OCI-LY3 (cell line): ENCODE results near the gene LRCH1.
A peak's percentile ranks its signal among the peaks of the same experiment; 100 is the strongest.
"Not testable (repeated sequence)": the region's sequence is repeated elsewhere in the genome, so short reads cannot be mapped to it uniquely, and the experiment has no call there.

Source experiments
- H2AFZ ChIP-seq: fragments of 200-600, 300-600 bp; shearing (Covaris generic); 2 replicates; pipeline ENCODE4 v1.6.0; 2014; ENCODE audit warnings: antibody characterized with exemption, low read depth, low read length
- H3K27ac ChIP-seq: fragments of 200-600, 300-600 bp; sonication (generic); 2 replicates; pipeline ENCODE4 v1.5.1; 2014; ENCODE audit warnings: mild to moderate bottlenecking, low read length, moderate library complexity, mixed read lengths
- H3K27me3 ChIP-seq: fragments of 200-600, 300-600 bp; sonication (generic); 2 replicates; pipeline ENCODE4 v1.6.1; 2014; ENCODE audit warnings: low read depth, low read length, mixed read lengths
- H3K36me3 ChIP-seq: fragments of 200-600, 300-600 bp; sonication (generic); replicated peaks from 2 replicates; pipeline ENCODE3; 2014; ENCODE audit warnings: low read depth, low read length, mixed read lengths
- H3K4me1 ChIP-seq: fragments of 300-600, 200-600 bp; sonication (generic); 2 replicates; pipeline ENCODE4 v1.6.1; 2014; ENCODE audit warnings: low read length, mixed read lengths
- H3K4me2 ChIP-seq: fragments of 200-600, 300-600 bp; sonication (generic); 2 replicates; pipeline ENCODE4 v1.6.1; 2014; ENCODE audit warnings: low read length, mixed read lengths
- H3K4me3 ChIP-seq: fragments of 300-600, 200-600 bp; sonication (generic); 2 replicates; pipeline ENCODE4 v1.5.1; 2014; ENCODE audit warnings: antibody characterized with exemption, mild to moderate bottlenecking, low read length, moderate library complexity
- H3K79me2 ChIP-seq: fragments of 300-600, 200-600 bp; shearing (Covaris generic); 2 replicates; pipeline ENCODE4 v1.6.1; 2014; ENCODE audit warnings: mild to moderate bottlenecking, low read length, mixed read lengths
- H3K9ac ChIP-seq: fragments of 300-600, 200-600 bp; shearing (Covaris generic); 2 replicates; pipeline ENCODE4 v1.6.0; 2014; ENCODE audit warnings: mild to moderate bottlenecking, low read length, moderate library complexity
- H3K9me3 ChIP-seq: fragments of 200-600, 300-600 bp; shearing (Covaris generic); 2 replicates; pipeline ENCODE4 v1.6.1; 2014; ENCODE audit warnings: low read length, mixed read lengths; ENCODE audit not compliant: insufficient read depth
- H4K20me1 ChIP-seq: fragments of 200-600, 300-600 bp; sonication (generic); 2 replicates; pipeline ENCODE4 v1.6.1; 2016; ENCODE audit warnings: low read length, mixed read lengths; ENCODE audit not compliant: insufficient read depth
- CTCF ChIP-seq: fragments of 200-600, 300-600 bp; sonication (generic); IDR thresholded peaks from 2 replicates; pipeline ENCODE4 v1.5.1; 2014; ENCODE audit warnings: antibody characterized with exemption, low read length, low read depth
- EZH2phosphoT487 ChIP-seq: fragments of 200-600 bp; shearing (Covaris generic); IDR thresholded peaks from 2 replicates; pipeline ENCODE4 v1.6.1; 2018; ENCODE audit warnings: antibody characterized with exemption, mixed run types, low read depth

LRCH1 gene

GRCh38 chr13:46759846-46760245 is 206.9 kb downstream of the LRCH1 start:
- TF ChIP-seq CTCF (no peak), EZH2phosphoT487 (no peak)
- H3K9me3 ChIP-seq = no peaks in the 10 kb centered on the region
- H4K20me1 ChIP-seq = no peaks in the 10 kb centered on the region
- H3K4me1 ChIP-seq = peaks cover 18% of the 10 kb centered on the region
- H3K27me3 ChIP-seq = no peaks in the 10 kb centered on the region
- H3K4me3 ChIP-seq = no peak overlapping the region
- H3K79me2 ChIP-seq = no peaks in the 10 kb centered on the region
- peak overlapping the region; percentile 57; the same call in 1 of the 2 replicates for H2AFZ ChIP-seq
- H3K36me3 ChIP-seq = no peaks in the 10 kb centered on the region
- H3K4me2 ChIP-seq = no peak overlapping the region
- no peak overlapping the region for H3K27ac ChIP-seq
- H3K9ac ChIP-seq = no peak overlapping the region

GRCh38 chr13:46761174-46761573 is 208.2 kb downstream of the LRCH1 start:
- TF ChIP-seq CTCF (no peak), EZH2phosphoT487 (no peak)
- Histone ChIP-seq H3K27ac (no peak overlapping the region), H3K9me3 (no peaks in the 10 kb centered on the region), H3K36me3 (no peaks in the 10 kb centered on the region), H3K9ac (no peak overlapping the region), H3K79me2 (no peaks in the 10 kb centered on the region), H3K4me2 (no peak overlapping the region), H3K4me1 (peaks cover 18% of the 10 kb centered on the region), H3K4me3 (no peak overlapping the region), H3K27me3 (no peaks in the 10 kb centered on the region), H4K20me1 (no peaks in the 10 kb centered on the region), H2AFZ (no peak overlapping the region)

GRCh38 chr13:46761866-46762265 is 208.9 kb downstream of the LRCH1 start:
- Histone ChIP-seq H2AFZ (no peak overlapping the region), H3K9ac (no peak overlapping the region), H3K36me3 (no peaks in the 10 kb centered on the region), H3K27me3 (no peaks in the 10 kb centered on the region), H4K20me1 (no peaks in the 10 kb centered on the region), H3K4me2 (no peak overlapping the region), H3K4me1 (peaks cover 18% of the 10 kb centered on the region), H3K27ac (no peak overlapping the region), H3K9me3 (no peaks in the 10 kb centered on the region), H3K79me2 (no peaks in the 10 kb centered on the region), H3K4me3 (no peak overlapping the region)
- no peak for TF ChIP-seq EZH2phosphoT487
- TF ChIP-seq CTCF = no peak

GRCh38 chr13:46769925-46770324 is 217.0 kb downstream of the LRCH1 start:
- peaks cover 39% of the 10 kb centered on the region for H3K36me3 ChIP-seq
- not testable (repeated sequence) for H3K27me3 ChIP-seq, H3K27ac ChIP-seq, H3K79me2 ChIP-seq, H3K4me2 ChIP-seq, H4K20me1 ChIP-seq, H3K4me3 ChIP-seq, H3K9me3 ChIP-seq, H3K9ac ChIP-seq, H2AFZ ChIP-seq, H3K4me1 ChIP-seq

GRCh38 chr13:46771693-46772092 is 218.7 kb downstream of the LRCH1 start:
- no peaks in the 10 kb centered on the region for H4K20me1 ChIP-seq
- TF ChIP-seq EZH2phosphoT487 = no peak
- no peak for TF ChIP-seq CTCF
- H3K9me3 ChIP-seq = no peaks in the 10 kb centered on the region
- H2AFZ ChIP-seq = no peak overlapping the region
- H3K4me3 ChIP-seq = no peak overlapping the region
- no peak overlapping the region for H3K4me2 ChIP-seq
- H3K27me3 ChIP-seq = no peaks in the 10 kb centered on the region
- H3K27ac ChIP-seq = no peak overlapping the region
- H3K36me3 ChIP-seq = peaks cover 55% of the 10 kb centered on the region
- H3K79me2 ChIP-seq = no peaks in the 10 kb centered on the region
- no peak overlapping the region for H3K9ac ChIP-seq
- H3K4me1 ChIP-seq = no peaks in the 10 kb centered on the region
